EL (cell line): ENCODE results near the gene RAB3A.

ENCODE experiments used
- DNase-seq: peaks from one replicate; pipeline ENCODE4 v3.0.0-alpha.2; 2016

The RAB3A gene

DNA sequence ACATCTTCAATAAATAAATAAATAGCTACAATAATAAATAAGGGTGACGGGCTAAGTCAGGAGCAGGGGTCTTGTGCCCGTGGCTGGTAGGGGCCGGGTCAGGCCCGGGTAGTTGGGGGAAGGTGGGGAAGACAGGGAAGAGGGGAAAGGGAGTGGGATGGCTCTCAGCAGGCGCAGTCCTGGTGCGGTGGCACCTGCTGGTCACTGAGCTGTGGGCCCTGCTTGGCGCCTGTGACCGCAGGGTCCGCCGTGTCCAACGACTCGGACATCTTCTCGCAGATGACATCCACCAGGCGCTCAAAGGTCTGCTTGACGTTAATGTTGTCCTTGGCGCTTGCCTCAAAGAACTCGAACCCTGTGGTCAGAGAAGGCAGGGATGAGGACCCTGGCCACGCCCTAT lies 6.5 kb downstream of the RAB3A start:
- no peak for DNase-seq

DNA sequence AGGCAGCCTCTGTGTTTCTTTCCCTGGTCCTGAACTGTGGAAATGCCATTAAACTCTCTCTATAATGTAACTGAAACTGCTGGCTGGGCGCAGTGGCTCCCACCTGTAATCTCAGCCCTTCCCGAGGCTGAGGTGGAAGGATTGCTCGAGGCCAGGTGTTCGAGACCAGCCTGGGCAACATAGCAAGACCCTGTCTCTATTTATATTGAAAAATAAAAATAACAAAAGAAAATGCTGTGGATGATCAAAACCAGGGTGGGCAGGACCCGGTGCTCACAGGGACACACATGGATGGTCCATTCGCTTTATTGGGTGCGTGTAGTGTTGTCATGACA lies 7.4 kb downstream of the RAB3A start:
- no peak for DNase-seq

DNA sequence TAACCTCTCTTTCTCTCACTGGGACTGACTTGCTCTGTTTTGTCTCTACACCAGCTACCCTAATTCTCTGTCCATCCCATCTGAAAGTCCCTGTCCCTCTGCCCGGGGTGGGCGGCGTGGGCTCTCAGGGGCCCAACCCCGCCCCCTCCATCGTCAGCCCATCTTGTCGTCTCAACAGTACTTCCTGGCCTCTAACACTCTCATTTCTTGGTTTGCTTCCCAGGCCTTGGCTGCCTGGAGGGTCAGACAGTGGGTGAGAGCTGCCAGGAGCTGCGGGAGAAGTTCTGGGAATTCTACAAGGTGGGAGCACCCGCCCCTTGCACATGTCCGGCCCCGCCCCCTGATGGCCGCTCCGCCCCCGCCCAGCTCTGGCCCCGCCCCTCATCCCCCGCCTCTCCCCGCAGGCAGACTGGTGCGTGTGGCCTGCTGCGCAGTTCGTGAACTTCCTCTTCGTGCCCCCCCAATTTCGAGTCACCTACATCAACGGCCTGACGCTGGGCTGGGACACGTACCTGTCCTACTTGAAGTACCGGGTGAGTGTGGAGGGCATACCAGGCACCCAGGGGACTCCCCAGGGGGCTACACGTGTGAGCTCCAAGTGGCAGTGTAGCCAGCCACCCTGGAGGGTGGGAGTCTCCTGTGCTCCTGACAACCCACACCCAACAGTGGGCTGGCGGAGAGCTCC lies 9.1 kb downstream of the RAB3A start:
- peak; percentile 36 for DNase-seq

DNA sequence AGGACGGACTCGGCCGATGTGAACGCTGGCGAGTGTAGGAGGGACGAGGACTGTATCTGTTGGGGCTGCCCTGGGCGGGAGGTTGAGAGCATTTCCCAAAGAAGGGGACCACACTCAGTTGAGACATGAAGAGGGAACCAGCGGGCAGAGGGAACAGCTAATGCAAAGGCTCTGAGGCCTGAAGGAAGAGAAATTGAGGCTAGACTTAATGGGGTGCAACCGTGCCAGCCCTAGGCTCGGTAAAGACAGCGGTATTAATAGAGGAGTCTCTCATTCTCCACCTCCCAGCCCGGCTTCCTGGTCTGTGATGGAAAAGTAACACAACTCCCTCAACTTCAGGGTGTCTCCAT lies 9.7 kb downstream of the RAB3A start:
- DNase-seq = no peak

DNA sequence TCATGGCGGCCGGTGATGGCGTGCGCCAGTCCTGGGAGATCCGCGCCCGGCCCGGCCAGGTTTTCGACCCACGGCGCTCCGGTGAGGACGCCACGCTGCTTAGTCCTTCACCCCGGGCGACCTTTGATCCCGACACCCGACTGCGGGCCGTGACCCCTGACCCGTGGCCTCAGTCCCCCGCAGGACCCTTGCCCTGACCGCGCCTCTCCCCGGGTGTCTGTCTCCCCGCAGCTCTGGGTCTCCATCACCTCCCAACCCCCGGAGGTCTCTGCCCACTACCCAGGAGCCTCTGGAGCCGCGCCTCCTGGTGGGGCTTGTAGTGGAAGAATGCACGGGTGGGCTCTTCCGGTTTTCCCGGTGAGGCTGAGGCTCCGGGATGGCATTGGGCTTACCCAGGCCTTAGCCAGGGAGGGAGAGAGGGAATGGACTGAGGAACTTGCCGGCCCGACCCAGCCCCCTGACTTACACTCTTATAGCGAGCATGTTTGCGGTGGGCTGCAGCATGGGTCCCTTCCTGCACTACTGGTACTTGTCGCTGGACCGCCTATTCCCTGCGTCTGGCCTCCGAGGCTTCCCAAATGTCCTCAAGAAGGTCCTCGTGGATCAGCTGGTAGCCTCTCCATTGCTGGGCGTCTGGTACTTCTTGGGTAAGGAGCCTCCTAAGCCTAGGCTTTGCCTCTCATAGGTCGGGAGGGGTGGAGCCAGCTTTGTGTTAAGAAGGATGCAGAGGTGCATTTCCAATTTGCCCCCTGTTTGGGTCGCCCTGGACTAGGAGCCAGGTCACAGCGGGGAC lies 10.3 kb downstream of the RAB3A start:
- DNase-seq = no peak

DNA sequence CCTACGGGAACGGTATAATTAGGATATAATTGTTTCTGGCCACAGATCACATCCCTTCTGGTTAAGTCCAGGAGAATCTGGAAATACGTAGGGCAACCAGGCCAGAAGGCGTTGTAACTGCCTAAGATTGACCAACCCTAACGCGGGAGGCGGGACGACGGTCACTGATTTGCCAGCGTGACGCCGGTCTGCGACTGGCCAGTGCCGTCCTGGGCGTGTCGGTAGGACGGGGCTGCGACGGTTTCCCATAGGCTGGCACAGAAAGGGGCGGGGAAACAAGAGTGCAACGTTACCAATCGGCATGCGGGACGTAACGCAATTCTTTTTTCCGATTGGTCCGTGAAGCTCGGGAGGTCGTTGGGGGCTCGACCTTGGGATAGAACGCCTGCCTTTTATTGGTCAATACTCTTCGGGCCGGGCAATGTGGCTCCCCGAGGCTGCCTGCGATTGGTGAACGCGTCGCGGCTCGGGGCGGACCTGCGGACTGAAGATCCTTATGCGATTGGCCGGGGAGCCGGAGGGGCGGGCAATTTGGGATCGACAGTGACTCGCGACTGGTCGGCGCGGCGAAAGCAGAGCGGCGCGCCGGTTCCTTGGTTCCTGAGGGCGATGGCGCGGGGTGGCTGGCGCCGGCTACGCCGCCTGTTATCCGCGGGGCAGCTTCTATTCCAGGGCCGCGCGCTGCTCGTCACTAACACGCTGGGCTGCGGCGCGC lies 11.0 kb downstream of the RAB3A start, which contains the start of gene MPV17L2:
MPV17L2 (plus strand) TSS at position 546 of the 715 bp plus-strand sequence; CDS start at position 610, 64 bp downstream.
- DNase-seq = peak; percentile 100

DNA sequence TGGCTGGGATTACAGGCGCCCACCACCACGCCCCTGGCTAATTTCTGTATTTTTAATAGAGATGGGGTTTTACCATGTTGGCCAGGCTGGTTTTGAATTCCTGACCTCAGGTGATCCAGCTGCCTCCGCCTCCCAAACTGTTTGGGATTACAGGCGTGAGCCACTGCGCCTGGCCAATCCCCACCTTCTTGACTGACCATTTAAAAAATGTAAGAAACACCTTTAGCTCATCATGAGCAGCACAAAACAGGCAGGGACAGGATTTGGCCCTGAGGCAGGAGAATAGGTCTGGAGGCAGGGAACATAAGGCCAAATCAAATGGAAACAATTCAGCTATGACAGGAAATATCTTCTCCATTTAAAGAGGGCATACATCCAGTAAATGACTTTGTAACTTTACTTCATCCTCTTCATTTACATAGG lies 12.2 kb downstream of the RAB3A start:
- no peak for DNase-seq

DNA sequence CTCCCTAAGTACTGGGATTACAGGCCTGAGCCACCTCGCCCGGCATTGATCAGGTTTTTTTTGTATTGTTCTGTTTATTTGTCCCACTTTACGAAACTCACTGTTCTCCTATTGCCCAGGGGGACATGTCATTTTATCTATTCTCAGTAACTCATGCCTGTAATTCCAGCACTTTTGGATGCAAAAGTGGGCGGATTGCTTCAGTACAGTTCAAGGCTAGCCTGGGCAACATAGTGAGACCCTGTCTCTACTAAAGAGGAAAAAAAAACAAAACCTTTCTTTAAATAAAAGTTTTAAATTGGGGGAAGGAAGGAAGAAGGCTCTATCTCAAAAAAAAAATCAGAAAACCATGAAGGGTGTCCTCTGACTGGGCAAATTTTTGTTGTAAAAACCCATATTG lies 13.6 kb downstream of the RAB3A start:
- no peak for DNase-seq

DNA sequence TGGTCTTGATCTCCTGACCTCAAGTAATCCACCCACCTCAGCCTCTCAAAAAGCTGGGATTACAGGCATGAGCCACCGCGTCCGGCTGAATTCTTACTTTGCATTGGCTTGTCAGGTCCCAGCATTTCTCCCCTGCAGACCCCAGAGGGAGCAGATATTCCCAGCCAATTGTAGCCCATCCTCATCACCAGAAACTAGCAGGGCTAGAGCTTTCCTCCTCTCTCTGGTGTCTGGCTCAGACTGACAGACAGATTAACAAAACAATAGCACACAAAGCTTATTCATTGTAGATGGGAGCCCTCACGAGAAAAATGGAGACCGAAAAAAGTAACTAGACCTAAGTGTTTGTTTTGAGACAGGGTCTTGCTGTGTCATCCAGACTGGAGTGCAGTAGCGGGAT lies 18.3 kb downstream of the RAB3A start:
- DNase-seq = no peak

DNA sequence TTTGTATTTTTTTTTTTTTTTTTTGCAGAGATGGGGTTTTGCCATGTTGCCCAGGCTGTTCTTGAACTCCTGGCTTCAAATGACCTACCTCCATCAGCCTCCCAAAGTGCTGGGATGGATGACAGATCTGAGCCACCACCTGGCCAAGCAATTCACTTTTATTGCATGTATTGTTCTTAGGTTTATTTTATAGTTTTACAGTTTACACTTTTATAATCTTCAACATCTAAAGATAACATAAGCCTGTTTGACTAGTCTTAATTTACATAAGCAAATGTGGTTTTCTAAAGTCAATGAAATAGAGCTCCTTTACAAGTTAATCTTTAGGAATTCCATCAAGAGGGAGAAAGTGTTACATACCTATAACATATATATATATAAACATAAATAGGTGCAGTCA lies 20.3 kb downstream of the RAB3A start:
- no peak for DNase-seq

DNA sequence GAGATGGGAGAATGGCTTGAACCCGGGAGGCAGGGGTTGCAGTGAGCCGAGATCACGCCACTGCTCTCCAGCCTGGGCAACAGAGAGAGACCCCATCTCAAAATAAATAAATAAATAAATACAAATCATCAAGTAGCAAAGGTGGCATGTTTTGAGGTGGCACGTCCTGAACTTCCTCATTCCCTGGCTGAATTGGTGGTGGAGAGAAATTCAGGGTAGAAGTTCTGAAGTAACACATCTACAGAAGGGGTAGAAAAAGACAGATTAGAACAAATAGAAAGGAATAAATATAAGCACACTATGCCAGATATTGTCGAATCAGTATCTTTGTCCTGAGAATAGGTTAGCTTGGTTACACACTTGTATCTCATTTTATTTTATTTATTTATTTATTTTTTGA lies 23.9 kb downstream of the RAB3A start:
- DNase-seq = no peak

DNA sequence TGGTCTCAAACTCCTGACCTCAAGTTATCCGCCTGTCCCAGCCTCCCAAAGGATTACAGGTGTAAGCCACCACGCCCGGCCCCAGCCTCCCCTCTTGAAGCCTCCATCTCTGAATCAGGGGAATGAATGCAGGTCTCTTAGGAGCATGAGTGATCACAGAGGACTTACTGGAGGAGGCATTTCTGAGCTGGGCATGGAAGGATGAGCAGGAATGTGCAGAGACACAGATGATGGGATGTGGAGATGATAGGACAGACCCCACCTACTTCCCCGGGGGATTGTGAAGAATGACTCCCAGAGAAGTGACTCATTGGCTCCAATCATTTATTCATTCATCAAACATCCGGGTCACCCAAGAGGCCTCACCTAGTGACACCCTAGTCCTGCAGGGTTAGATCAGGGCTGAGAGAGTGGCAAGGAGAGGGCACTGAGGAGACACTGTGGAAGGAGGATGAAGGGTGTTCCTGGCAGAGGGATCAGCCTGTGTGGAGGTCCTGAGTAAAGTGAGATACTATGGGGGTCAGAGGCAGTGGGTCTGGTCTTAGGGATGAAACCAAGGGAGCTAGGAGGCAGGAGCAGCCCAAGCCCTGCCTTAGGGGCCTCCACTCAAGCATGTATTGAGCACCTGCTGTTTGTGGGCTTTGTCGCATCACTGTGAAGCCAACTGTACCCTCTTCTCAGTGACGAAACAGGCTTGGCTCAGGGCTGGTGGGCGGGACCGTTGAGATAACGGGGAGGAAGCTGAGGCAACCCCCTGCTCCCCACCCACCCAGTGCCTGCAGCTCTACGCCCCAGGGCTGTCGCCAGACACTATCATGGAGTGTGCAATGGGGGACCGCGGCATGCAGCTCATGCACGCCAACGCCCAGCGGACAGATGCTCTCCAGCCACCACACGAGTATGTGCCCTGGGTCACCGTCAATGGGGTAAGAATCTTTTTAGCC lies 27.2 kb downstream of the RAB3A start:
- no peak for DNase-seq

DNA sequence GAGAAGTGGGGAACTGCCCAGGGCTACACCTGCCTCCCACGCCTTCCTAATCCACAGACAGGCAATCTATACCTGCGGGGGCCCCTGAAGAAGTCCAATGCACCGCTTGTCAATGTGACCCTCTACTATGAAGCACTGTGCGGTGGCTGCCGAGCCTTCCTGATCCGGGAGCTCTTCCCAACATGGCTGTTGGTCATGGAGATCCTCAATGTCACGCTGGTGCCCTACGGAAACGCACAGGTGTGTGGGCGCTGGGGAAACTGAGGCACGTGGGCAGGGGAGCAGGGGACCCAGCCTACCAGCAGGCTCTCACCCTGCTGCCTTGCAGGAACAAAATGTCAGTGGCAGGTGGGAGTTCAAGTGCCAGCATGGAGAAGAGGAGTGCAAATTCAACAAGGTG lies 28.9 kb downstream of the RAB3A start:
- DNase-seq = no peak

DNA sequence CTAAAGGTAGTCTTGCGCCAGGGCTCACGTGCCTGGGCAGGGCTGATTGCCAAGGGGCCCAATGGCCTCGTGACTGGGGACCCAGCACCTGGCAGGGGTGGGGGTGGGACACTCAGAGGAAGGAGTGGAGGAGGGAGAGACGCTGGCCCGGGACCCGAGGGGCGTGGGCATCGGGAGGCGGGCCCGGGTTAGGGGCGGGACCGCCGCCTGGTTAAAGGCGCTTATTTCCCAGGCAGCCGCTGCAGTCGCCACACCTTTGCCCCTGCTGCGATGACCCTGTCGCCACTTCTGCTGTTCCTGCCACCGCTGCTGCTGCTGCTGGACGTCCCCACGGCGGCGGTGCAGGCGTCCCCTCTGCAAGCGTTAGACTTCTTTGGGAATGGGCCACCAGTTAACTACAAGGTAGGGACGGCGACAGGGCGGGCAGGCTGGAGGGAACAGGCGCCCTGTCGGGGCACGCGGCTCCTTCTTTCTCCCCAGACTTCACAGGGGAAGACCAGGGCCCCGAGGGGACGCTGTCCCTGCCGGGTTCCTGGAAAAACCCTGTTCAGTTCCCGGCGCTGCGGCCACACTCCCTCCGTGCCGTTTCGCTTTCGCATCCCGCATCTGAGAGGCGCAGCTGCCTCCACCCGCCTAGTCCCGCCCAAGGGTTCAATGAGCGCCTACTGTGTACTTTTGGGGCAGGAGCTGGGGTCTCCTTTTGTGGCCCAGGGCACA lies 30.1 kb downstream of the RAB3A start, which contains the start of gene IFI30:
IFI30 (plus strand) TSS at position 242 of the 717 bp plus-strand sequence; CDS start at position 271, 29 bp downstream.
- DNase-seq = peak; percentile 49

DNA sequence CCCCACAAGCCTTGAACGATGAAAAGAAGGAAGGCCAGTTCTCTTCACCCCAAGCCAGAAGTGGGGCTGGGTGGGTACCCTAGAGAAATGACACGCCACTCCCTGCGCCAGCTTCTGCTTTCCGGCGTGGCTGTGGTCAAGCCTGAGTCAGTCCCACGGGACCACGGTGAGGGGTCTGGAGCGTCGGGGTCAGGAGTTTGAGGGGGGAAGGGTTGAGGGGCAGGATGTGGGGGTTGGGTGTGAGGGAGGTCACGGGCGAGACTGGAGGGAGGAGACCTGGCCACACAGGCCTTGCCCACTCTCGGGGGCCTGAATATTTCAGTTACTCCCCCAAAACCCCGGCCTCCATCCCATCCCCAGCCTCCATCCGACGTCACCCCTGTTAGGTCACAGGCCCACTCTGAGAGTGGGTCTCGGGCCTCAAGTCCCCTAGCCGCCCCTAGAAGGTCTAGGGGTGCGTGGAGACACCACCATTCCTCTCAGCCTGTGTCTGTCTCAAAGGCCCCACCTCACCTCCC lies 30.7 kb downstream of the RAB3A start:
- no peak for DNase-seq

DNA sequence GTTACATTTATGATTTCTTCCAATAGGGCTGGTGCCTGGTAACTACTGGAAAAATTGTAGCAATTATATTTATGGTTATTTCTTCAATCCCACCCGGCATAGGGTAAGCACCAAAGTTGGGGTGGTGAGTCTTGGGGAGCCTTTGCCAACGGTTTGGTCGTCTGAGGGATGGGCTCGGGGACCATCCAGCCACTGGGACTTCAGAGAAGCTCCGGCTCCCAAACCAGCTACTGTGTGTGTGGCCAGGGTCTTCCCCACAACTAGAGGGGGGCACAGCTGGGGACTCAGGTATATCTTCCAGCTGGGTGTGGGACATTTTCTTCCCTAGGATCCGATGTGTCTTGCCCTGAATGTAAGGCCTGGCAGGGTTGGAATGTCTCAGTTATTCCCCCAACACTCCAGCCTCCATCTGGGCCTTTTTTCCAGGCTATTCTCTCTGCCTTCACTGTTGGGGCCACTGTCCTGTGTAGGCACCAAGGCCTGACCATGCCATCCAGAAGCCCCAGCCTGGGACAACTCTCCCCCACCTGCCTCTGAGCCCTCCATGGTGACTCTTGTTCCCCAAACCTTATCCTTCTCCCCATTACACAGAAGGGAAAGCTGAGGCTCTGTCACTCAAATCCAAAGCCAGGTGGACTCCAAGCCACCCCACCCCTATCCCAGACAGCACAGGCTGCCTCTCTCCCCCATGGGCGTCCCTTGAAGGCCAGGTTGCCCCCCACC lies 31.4 kb downstream of the RAB3A start:
- no peak for DNase-seq

DNA sequence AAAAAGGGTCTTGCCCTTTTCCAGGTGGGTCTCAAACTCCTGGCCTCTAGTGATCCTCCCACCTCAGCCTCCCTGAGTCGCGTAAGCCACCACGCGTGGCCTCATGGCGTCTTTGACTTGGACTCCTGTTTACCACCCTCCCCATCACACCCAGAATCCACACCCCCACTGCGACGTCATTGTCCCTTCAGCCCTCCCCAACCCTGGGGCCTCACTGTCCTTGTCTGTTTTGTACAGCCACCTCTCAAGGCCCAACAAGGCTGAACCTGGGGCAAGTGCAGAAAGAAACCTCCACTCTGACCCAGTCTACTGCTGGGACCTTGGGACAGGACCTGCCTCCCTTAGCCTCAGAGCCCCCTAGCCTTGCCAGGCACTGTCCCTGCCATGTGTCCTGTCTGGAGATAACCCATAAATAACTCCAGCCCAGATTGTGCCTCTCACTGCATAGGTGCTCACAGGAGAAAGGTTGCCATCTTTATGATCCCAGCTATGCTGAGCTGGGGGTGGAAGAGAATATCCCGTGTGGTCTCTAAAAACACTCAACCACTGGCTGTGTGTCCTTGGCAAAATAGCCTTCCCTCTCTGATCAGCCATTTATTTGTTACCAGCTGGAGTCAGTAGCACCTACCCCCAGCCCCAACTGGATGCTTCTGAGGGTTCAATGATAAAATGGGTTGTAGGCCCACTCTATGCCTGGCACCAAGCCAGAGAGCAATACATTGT lies 32.1 kb downstream of the RAB3A start:
- DNase-seq = no peak

DNA sequence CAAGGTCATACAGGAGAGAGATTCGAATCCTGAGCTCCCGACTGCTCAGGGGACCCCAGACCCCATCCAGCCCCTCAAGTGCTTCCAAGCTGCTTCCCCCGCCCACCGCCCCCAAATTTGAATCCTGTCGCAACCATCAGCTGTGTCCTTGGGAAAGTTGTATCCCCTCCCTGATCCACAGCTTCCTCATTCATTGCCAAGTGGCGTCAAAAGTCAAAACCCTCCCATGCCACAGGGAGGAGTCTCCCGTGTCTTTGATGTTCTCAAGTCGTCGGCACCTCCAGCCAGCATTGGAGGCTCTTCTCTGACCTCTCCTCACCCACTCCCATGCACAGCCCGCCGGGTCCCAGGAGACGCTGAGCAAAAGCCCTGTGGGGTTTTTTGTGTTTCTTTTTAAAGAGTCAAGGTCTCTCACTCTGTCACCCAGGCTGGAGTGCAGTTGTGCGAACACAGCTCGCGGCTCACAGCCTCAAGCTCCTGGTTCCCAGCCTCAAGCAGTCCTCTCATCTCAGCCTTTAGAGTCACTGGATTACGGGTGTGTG lies 33.1 kb downstream of the RAB3A start:
- DNase-seq = no peak

DNA sequence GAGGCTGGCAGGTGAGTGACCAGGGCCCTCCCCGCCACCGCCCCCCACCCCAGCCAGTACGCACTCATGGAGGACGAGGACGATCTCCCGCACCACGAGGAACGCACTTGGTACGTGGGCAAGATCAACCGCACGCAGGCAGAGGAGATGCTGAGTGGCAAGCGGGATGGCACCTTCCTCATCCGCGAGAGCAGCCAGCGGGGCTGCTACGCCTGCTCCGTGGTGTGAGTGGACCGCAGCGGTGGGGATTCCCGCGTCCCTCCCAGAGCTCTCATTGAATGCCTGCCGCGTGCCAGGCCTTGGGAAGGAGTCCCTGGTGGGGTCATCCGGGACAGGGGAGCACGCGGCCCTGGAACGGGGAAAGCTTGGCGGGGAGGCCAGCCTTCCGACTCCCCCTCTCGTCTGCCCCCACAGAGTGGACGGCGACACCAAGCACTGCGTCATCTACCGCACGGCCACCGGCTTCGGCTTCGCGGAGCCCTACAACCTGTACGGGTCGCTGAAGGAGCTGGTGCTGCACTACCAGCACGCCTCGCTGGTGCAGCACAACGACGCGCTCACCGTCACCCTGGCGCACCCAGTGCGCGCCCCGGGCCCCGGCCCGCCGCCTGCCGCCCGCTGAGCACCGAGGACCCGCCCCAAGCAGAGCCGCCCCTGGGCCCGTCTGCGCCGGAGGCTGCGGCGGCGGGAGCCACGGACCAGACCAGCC lies 35.0 kb downstream of the RAB3A start:
- DNase-seq = no peak
